ENCODE data around the gene OSBPL1A.
"Not testable (repeated sequence)": the region's sequence is repeated elsewhere in the genome, so short reads cannot be mapped to it uniquely, and the experiment has no call there.

Gene OSBPL1A

DNA sequence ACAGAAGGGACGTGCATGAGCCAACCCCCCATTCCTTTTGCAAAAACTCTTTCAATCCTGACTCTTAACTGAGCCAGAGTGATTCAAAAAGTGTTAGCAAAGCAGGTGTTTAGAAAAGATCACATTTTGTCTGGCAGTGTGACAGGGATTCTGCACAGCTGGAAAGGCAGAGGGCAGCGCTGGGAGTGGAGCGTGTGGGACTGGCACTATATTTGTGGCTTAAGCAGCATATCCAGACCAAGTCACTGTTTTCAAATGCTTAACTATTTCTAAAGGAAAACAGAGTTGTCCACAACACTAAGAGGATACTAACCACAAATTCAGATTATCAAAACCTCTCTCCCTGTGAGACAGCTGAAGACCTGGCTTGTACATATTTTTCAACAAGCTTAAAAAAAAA lies 239.8 kb downstream of the OSBPL1A start:
- TF ChIP-seq, protein P1, sequence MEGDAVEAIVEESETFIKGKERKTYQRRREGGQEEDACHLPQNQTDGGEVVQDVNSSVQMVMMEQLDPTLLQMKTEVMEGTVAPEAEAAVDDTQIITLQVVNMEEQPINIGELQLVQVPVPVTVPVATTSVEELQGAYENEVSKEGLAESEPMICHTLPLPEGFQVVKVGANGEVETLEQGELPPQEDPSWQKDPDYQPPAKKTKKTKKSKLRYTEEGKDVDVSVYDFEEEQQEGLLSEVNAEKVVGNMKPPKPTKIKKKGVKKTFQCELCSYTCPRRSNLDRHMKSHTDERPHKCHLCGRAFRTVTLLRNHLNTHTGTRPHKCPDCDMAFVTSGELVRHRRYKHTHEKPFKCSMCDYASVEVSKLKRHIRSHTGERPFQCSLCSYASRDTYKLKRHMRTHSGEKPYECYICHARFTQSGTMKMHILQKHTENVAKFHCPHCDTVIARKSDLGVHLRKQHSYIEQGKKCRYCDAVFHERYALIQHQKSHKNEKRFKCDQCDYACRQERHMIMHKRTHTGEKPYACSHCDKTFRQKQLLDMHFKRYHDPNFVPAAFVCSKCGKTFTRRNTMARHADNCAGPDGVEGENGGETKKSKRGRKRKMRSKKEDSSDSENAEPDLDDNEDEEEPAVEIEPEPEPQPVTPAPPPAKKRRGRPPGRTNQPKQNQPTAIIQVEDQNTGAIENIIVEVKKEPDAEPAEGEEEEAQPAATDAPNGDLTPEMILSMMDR (IDR thresholded peaks at IDR 0.05; ENCODE audit: control insufficient read depth, insufficient read depth, low read depth, low read length, missing control alignments), result no peak
- no peak overlapping the region for H3K4me3 ChIP-seq (ENCODE audit: control insufficient read depth, low read depth, low read length)
- DNase-seq (ENCODE audit: low read depth), result no peak

DNA sequence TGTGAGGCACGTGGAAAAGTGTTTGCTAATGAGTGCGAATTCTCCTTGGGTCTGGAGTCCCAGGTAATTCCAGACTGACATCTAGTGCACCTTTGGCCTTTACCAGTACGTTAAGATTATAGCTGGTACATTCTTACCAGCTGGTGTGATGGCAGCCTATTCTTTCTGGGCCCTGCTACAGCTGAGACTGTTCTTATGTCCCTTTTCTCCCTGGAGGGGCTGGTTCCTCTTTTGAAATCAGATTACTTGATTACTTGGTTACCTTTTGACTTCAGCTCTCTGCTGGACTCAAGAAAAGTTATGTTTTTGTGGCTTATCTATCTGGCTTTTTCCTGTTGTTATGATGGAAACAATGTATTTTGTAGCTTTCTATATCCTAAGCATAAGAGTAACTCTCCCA lies 244.2 kb downstream of the OSBPL1A start:
- TF ChIP-seq, protein P1 (IDR thresholded peaks at IDR 0.05; ENCODE audit: control insufficient read depth, insufficient read depth, low read depth, low read length, missing control alignments), result no peak
- H3K4me3 ChIP-seq (ENCODE audit: control insufficient read depth, low read depth, low read length), result no peak overlapping the region
- DNase-seq (ENCODE audit: low read depth), result no peak

DNA sequence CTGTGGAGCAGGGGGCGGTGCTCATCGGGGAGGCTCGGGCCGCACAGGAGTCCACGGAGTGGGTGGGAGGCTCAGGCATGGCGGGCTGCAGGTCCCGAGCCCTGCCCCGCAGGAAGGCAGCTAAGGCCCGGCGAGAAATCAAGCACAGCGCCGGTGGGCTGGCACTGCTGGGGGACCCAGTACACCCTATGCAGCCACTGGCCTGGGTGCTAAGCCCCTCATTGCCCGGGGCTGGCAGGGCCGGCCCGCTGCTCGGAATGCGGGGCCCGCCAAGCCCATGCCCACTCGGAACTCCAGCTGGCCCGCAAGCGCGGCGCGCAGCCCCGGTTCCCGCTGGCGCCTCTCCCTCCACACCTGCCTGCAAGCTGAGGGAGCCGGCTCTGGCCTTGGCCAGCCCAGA lies 248.0 kb downstream of the OSBPL1A start:
- not testable (repeated sequence) for DNase-seq (ENCODE audit: low read depth); H3K4me3 ChIP-seq (ENCODE audit: control insufficient read depth, low read depth, low read length)

DNA sequence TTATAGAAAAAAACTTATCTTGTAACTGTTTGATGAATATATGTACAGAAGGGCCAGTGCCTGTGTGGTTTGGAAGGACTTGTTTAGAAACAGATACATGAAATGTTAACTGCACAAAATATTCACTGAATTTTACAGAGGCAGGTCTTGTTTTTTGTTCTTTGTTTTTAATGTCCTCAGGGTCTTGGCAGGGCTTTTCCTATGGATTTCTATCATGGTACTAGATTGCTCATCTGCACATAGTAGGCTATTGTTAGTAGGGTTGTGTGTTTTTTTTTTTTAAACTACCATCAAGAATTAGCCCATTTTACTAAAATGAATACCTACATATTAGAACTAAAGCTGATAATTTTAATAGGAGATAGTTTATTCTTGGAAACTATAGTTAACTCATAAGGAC lies 255.2 kb downstream of the OSBPL1A start:
- no peak for DNase-seq (ENCODE audit: low read depth)
- H3K4me3 ChIP-seq (ENCODE audit: control insufficient read depth, low read depth, low read length), result no peak overlapping the region
- TF ChIP-seq, protein P1 (IDR thresholded peaks at IDR 0.05; ENCODE audit: control insufficient read depth, insufficient read depth, low read depth, low read length, missing control alignments), result no peak

DNA sequence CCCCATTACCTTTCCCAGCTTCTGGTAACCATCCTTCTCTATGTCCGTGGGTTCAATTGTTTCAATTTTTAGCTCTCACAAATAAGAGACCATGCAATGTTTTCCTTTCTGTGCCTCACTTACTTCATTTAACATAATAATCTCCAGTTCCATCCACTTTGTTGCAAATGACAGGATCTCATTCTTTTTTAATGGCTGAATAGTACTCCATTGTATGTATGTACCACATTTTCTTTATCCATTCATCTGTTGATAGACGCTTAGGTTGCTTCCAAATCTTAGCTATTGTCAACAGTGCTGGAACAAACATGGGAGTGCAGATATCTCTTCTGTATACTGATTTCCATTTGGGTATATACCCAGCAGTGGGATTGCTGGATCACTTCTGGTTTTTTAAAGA lies 256.9 kb downstream of the OSBPL1A start:
- no peak overlapping the region for H3K4me3 ChIP-seq (ENCODE audit: control insufficient read depth, low read depth, low read length)
- no peak for DNase-seq (ENCODE audit: low read depth)
- TF ChIP-seq, protein P1 (IDR thresholded peaks at IDR 0.05; ENCODE audit: control insufficient read depth, insufficient read depth, low read depth, low read length, missing control alignments), result no peak

DNA sequence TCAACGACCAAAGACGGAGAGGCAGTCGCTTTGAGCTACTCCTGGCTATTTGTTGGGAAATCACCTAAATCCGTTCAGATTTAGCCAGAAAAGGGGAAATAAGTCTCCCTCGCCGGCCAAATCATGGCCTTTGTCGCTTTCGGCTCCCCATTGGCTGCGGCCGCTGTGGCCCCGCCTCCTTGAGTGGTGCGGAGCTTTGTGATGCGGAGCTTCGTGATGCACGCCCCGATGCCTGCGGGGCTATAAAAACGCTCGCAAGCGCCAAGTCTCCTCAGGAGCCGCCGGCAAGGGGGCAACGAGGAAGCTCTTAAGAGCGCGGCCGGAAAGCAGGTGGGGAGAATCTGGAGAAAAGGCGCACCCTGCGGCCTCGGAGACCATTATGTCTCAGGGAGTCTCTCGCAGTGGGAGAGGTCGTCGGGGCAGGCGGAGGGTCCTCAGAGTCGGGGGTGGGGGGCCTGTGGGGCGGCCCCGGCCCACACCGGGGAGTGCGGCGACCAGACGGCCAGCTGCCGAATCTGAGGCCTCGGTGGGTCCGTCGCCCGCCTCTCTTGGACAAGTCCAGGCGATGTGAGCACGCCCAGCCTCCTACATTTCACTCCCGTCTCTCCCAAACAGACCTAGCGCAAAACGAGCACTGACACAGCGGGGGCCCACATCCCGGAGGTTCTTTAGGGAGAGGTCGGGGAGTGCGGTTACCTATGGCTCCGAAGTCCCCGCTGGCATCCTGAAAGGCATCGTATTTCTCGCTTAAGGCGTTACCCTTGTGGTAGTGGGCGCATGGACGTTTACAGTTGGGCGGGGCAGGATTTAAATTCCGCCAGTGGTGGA lies 258.6 kb downstream of the OSBPL1A start, which contains the start of gene CABYR:
CABYR (plus strand) TSS at position 274 of the 828 bp plus-strand sequence. CDS start 4,053 bp downstream, outside the sequence.
- peak within 1 kb of the TSS; percentile 50 for H3K4me3 ChIP-seq (ENCODE audit: control insufficient read depth, low read depth, low read length)
- TF ChIP-seq, protein P1 (IDR thresholded peaks at IDR 0.05; ENCODE audit: control insufficient read depth, insufficient read depth, low read depth, low read length, missing control alignments), result no peak
- peak; percentile 65 for DNase-seq (ENCODE audit: low read depth)

DNA sequence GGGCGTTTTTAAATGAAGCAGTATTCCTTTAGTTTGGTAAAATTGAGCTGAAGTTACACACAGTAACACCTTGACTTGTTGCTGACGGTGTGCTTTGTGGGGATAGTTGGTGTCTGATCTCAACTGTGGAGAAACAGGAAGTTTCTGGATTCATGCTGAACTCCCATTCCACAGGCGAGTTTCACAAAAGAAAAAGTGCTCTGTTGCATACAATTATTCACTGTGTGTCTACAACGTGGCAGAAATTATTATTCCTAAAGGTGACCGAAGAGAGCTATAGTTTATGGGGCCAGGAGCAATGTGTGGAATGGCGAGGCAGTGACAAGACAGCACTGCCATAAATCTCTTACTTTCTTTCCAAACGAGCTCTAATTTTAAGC lies 259.2 kb downstream of the OSBPL1A start:
- TF ChIP-seq, protein P1 (IDR thresholded peaks at IDR 0.05; ENCODE audit: control insufficient read depth, insufficient read depth, low read depth, low read length, missing control alignments), result no peak
- peak overlapping the region; percentile 50 for H3K4me3 ChIP-seq (ENCODE audit: control insufficient read depth, low read depth, low read length)
- no peak for DNase-seq (ENCODE audit: low read depth)

All from AG09309 (cell line).